Ishikawa (cell line): ENCODE measurements around the gene CHD5.

ENCODE experiments used
- CEBPB ChIP-seq: IDR thresholded peaks from 2 replicates; pipeline ENCODE4 v1.6.1; 2012
- CREB1 ChIP-seq: IDR thresholded peaks from 2 replicates; pipeline ENCODE4 v1.6.1; 2012; ENCODE audit warnings: low read depth
- EP300 ChIP-seq: IDR thresholded peaks from 2 replicates; pipeline ENCODE4 v1.6.1; 2012; ENCODE audit warnings: borderline replicate concordance
- TAF1 ChIP-seq: IDR thresholded peaks from 2 replicates; pipeline ENCODE4 v1.6.1; 2012; ENCODE audit warnings: low read depth, mild to moderate bottlenecking
- TEAD4 ChIP-seq: IDR thresholded peaks from 2 replicates; pipeline ENCODE4 v1.6.1; 2012
- YY1 ChIP-seq: IDR thresholded peaks from 2 replicates; pipeline ENCODE4 v1.6.1; 2012; ENCODE audit warnings: low read depth
- ZBTB7A ChIP-seq: IDR thresholded peaks from 2 replicates; pipeline ENCODE4 v1.6.1; 2012; ENCODE audit warnings: low read depth
- TF ChIP-seq, protein P1 (sequence below): IDR thresholded peaks from 2 replicates; pipeline ENCODE4 v1.6.1; 2012; ENCODE audit warnings: low read depth, mild to moderate bottlenecking
- TF ChIP-seq, protein P2 (sequence below): IDR thresholded peaks from 2 replicates; pipeline ENCODE4 v1.6.1; 2012

DNA sequence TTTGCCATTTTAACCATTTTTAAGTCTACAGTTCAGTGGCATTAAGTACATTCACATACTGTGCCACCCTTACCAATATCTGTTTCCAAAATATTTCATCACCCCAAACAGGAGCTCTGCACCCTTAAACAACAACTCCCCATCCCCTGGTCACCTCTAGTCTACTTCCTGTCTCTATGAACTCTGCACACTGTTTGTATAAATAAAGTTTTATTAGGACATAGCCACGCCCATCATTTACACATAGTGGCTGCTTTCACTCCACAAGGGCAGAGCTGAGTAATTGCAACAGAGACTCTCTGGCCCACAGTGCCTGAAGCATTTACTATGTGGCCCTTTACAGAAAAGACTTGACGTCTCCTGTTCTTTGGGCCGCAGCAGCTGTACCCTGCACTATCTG is 104.4 kb downstream of the CHD5 start:
- no peak for TF ChIP-seq EP300
- no peak for TF ChIP-seq YY1
- TF ChIP-seq ZBTB7A, result no peak
- no peak for TF ChIP-seq CEBPB
- TF ChIP-seq, protein P1, sequence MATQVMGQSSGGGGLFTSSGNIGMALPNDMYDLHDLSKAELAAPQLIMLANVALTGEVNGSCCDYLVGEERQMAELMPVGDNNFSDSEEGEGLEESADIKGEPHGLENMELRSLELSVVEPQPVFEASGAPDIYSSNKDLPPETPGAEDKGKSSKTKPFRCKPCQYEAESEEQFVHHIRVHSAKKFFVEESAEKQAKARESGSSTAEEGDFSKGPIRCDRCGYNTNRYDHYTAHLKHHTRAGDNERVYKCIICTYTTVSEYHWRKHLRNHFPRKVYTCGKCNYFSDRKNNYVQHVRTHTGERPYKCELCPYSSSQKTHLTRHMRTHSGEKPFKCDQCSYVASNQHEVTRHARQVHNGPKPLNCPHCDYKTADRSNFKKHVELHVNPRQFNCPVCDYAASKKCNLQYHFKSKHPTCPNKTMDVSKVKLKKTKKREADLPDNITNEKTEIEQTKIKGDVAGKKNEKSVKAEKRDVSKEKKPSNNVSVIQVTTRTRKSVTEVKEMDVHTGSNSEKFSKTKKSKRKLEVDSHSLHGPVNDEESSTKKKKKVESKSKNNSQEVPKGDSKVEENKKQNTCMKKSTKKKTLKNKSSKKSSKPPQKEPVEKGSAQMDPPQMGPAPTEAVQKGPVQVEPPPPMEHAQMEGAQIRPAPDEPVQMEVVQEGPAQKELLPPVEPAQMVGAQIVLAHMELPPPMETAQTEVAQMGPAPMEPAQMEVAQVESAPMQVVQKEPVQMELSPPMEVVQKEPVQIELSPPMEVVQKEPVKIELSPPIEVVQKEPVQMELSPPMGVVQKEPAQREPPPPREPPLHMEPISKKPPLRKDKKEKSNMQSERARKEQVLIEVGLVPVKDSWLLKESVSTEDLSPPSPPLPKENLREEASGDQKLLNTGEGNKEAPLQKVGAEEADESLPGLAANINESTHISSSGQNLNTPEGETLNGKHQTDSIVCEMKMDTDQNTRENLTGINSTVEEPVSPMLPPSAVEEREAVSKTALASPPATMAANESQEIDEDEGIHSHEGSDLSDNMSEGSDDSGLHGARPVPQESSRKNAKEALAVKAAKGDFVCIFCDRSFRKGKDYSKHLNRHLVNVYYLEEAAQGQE, result no peak
- no peak for TF ChIP-seq TAF1
- no peak for TF ChIP-seq CREB1
- no peak for TF ChIP-seq TEAD4
- TF ChIP-seq, protein P2, sequence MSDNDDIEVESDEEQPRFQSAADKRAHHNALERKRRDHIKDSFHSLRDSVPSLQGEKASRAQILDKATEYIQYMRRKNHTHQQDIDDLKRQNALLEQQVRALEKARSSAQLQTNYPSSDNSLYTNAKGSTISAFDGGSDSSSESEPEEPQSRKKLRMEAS, result no peak
